Measurements from ENCODE around the gene ECD. TPM values are rescaled to one million over a fixed set of nuclear protein-coding genes. Genes with fewer than 3 reads are reported as not detected.

The ECD gene
- total RNA-seq, 2 donors from 2014 or later: 17.1 to 18.2 TPM

GRCh38 chr10:73168465-73168803, 626 bp upstream of the ECD start:
- TF ChIP-seq, protein P1, sequence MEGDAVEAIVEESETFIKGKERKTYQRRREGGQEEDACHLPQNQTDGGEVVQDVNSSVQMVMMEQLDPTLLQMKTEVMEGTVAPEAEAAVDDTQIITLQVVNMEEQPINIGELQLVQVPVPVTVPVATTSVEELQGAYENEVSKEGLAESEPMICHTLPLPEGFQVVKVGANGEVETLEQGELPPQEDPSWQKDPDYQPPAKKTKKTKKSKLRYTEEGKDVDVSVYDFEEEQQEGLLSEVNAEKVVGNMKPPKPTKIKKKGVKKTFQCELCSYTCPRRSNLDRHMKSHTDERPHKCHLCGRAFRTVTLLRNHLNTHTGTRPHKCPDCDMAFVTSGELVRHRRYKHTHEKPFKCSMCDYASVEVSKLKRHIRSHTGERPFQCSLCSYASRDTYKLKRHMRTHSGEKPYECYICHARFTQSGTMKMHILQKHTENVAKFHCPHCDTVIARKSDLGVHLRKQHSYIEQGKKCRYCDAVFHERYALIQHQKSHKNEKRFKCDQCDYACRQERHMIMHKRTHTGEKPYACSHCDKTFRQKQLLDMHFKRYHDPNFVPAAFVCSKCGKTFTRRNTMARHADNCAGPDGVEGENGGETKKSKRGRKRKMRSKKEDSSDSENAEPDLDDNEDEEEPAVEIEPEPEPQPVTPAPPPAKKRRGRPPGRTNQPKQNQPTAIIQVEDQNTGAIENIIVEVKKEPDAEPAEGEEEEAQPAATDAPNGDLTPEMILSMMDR (IDR thresholded peaks at IDR 0.05): no peak
- Histone ChIP-seq H3K4me1 (no peaks in the 10 kb centered on the region), H3K9me3 (no peaks in the 10 kb centered on the region), H3K9ac (ENCODE audit: low read depth in 2 of 2, low read length in 2 of 2) (peak overlapping the region; percentile 93 to 94), H3K36me3 (no peaks in the 10 kb centered on the region), H3K4me3 (peak overlapping the region; percentile 66), H3K27me3 (no peaks in the 10 kb centered on the region), H3K27ac (peak overlapping the region; percentile 88)
- DNase-seq: no peak
- intact Hi-C loops (cut with DNase I): loop anchor here (5.0 kb wide), 1 partner anchor 71 kb away; the partner anchor contains the start of gene P4HA1

DNA sequence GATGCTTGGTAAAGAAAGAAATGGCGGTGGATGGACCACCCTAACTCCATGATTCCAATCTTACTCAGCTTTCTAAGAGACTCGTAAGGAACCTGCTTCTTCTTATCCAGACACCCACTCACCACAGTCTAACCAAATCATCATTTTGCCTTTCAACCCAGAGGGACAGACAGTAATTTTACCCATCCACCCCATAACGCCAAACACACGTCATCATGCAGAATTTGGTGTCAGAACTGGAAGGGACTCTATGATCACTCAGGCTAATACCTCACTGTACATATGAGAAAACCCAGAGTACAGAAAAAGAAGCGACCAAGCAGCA, 388 bp downstream of the ECD start:
- DNase-seq: no peak
- no peaks in the 10 kb centered on the region for H3K36me3 ChIP-seq
- H3K9ac ChIP-seq (ENCODE audit: low read depth in 2 of 2, low read length in 2 of 2): peak overlapping the region; percentile 93 to 94
- no peaks in the 10 kb centered on the region for H3K27me3 ChIP-seq
- peak overlapping the region; percentile 66 for H3K4me3 ChIP-seq
- intact Hi-C loops (cut with DNase I): loop anchor here (5.0 kb wide), 1 partner anchor 70 kb away; the partner anchor contains the start of gene P4HA1
- H3K9me3 ChIP-seq: no peaks in the 10 kb centered on the region
- no peaks in the 10 kb centered on the region for H3K4me1 ChIP-seq
- TF ChIP-seq, protein P1 (IDR thresholded peaks at IDR 0.05): no peak
- peak overlapping the region; percentile 88 for H3K27ac ChIP-seq

DNA sequence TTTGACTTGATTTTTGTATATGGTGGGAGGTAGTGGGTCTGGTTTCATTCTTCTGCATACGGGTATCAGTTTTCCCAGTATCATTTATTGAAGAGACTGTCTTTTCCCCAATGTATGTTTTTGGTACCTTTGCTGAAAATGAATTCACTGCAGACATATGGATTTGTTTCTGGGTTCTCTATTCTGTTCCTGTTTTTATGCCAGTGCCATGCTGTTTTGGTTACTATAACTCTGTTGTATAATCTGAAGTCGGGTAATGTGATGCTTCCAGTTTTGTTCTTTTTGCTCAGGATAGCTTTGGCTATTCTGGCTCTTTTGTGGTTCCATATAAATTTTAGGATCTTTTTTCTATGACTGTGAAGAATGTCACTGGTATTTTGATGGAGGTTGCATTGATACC, 836 bp downstream of the ECD start:
- no peak overlapping the region for H3K27ac ChIP-seq
- no peaks in the 10 kb centered on the region for H3K36me3 ChIP-seq
- no peaks in the 10 kb centered on the region for H3K4me1 ChIP-seq
- TF ChIP-seq, protein P1 (IDR thresholded peaks at IDR 0.05): no peak
- DNase-seq: no peak
- no peaks in the 10 kb centered on the region for H3K9me3 ChIP-seq
- H3K4me3 ChIP-seq: peak overlapping the region; percentile 66
- peak overlapping the region in 1 of 2 donors; percentile 94 for H3K9ac ChIP-seq (ENCODE audit: low read depth in 2 of 2, low read length in 2 of 2)
- H3K27me3 ChIP-seq: no peaks in the 10 kb centered on the region
- intact Hi-C loops (cut with DNase I): loop anchor here (5.0 kb wide), 1 partner anchor 70 kb away; the partner anchor contains the start of gene P4HA1

GRCh38 chr10:73163096-73163495, 4.7 kb downstream of the ECD start:
- H3K27me3 ChIP-seq: no peaks in the 10 kb centered on the region
- H3K9me3 ChIP-seq: no peaks in the 10 kb centered on the region
- H3K9ac ChIP-seq (ENCODE audit: low read depth in 2 of 2, low read length in 2 of 2): no peak overlapping the region
- TF ChIP-seq, protein P1 (IDR thresholded peaks at IDR 0.05): no peak
- intact Hi-C loops (cut with DNase I): no loop called here
- no peak for DNase-seq
- no peak overlapping the region for H3K4me3 ChIP-seq
- no peaks in the 10 kb centered on the region for H3K36me3 ChIP-seq
- H3K27ac ChIP-seq: no peak overlapping the region
- no peaks in the 10 kb centered on the region for H3K4me1 ChIP-seq

- DNase-seq: no peak
- H3K4me1 ChIP-seq: no peaks in the 10 kb centered on the region
- no peaks in the 10 kb centered on the region for H3K27me3 ChIP-seq
- H3K27ac ChIP-seq: no peak overlapping the region
- no peak overlapping the region for H3K4me3 ChIP-seq
- TF ChIP-seq, protein P1 (IDR thresholded peaks at IDR 0.05): no peak
- H3K9me3 ChIP-seq: no peaks in the 10 kb centered on the region
- H3K36me3 ChIP-seq: peaks cover 2% of the 10 kb centered on the region
- intact Hi-C loops (cut with DNase I): no loop called here
- no peak overlapping the region for H3K9ac ChIP-seq (ENCODE audit: low read depth in 2 of 2, low read length in 2 of 2)
Measured at GRCh38 chr10:73161662-73162061, 6.1 kb downstream of the ECD start.

- Histone ChIP-seq H3K27ac (no peak overlapping the region), H3K9ac (ENCODE audit: low read depth in 2 of 2, low read length in 2 of 2) (no peak overlapping the region), H3K27me3 (no peaks in the 10 kb centered on the region), H3K4me3 (no peak overlapping the region), H3K36me3 (peaks cover 8% of the 10 kb centered on the region), H3K4me1 (no peaks in the 10 kb centered on the region), H3K9me3 (no peaks in the 10 kb centered on the region)
- TF ChIP-seq, protein P1 (IDR thresholded peaks at IDR 0.05): no peak
- intact Hi-C loops (cut with DNase I): no loop called here
- DNase-seq: no peak
Measured at GRCh38 chr10:73161079-73161478, 6.7 kb downstream of the ECD start.

All from colonic mucosa (tissue), 4 donors.